OCI-LY1 (cell line): Measurements from ENCODE around the gene EMD.

ENCODE experiments used
- EZH2 ChIP-seq: fragments of 200-600 bp; sonication (generic), shearing (Covaris generic); IDR thresholded peaks from 2 replicates; pipeline ENCODE4 v1.8.0; 2017; ENCODE audit warnings: borderline replicate concordance, mixed run types, mild to moderate bottlenecking, antibody characterized with exemption, low read length, moderate library complexity, mixed read lengths
- TF ChIP-seq, protein P1 (sequence below): fragments of 200-600 bp; sonication (generic), shearing (Covaris generic); IDR thresholded peaks from 2 replicates; pipeline ENCODE4 v1.5.1; 2017; ENCODE audit warnings: mild to moderate bottlenecking, antibody characterized with exemption, low read length, moderate library complexity, mixed read lengths

DNA sequence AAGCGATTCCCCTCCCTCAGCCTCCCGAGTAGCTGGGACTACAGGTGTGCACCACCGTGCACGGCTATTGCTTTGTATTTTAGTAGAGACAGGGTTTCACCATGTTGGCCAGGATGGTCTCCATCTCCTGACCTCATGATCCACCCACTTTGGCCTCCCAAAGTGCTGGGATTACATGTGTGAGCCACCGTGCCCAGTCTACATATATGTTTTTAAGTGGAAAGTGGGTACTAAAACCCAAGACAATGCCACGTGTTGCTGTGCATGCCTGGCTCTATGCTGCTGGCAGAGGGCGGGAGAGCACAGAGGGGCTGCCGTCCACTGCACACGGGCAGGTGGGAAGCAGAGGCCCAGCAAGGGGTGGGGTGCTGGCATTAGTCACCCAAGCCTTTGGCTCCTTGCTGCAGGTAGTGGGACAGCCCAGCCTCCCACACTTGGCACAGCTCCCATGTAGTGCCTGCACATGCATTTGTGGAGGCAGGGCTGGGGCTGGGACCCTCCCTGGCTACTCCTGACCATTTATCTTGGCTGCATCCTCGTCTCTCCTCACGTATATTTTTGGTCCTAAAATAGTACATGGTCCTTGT is 3.5 kb downstream of the EMD start:
- TF ChIP-seq, protein P1, sequence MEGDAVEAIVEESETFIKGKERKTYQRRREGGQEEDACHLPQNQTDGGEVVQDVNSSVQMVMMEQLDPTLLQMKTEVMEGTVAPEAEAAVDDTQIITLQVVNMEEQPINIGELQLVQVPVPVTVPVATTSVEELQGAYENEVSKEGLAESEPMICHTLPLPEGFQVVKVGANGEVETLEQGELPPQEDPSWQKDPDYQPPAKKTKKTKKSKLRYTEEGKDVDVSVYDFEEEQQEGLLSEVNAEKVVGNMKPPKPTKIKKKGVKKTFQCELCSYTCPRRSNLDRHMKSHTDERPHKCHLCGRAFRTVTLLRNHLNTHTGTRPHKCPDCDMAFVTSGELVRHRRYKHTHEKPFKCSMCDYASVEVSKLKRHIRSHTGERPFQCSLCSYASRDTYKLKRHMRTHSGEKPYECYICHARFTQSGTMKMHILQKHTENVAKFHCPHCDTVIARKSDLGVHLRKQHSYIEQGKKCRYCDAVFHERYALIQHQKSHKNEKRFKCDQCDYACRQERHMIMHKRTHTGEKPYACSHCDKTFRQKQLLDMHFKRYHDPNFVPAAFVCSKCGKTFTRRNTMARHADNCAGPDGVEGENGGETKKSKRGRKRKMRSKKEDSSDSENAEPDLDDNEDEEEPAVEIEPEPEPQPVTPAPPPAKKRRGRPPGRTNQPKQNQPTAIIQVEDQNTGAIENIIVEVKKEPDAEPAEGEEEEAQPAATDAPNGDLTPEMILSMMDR, result no peak
- TF ChIP-seq EZH2, result no peak
